Posterior cingulate gyrus (tissue), 11 donors: ENCODE data around the gene CDKAL1.

Experiments
- DNase-seq, 10 donors: peaks; one replicate each; pipeline versions ENCODE4 v3.0.0 to v3.0.0-alpha.2; 2020 to 2021; ENCODE audit warnings: mixed read lengths in 3 of 10
- intact Hi-C: fragments of 100-400 bp; cut with DNase I; formaldehyde crosslinking; loops from one replicate; pipeline ENCODE4 v1.15.1; 2023

CDKAL1 gene

GRCh38 chr6:20933057-20933788 lies 399.0 kb downstream of the CDKAL1 start:
- DNase-seq = no peak

GRCh38 chr6:20936949-20937348 lies 402.7 kb downstream of the CDKAL1 start:
- intact Hi-C loops = no loop called here
- DNase-seq = no peak

More at GRCh38 chr6:20933057-20933788, 399.0 kb downstream of the CDKAL1 start:
- intact Hi-C loops = no loop called here

GRCh38 chr6:20939161-20939775 lies 405.0 kb downstream of the CDKAL1 start:
- no peak for DNase-seq
- intact Hi-C loops = no loop called here

- no peak for DNase-seq
- intact Hi-C loops = no loop called here
Measured at GRCh38 chr6:20943040-20943627, 408.9 kb downstream of the CDKAL1 start.

GRCh38 chr6:20943922-20944321 lies 409.7 kb downstream of the CDKAL1 start:
- no peak for DNase-seq
- intact Hi-C loops = no loop called here

- DNase-seq = no peak
- intact Hi-C loops = no loop called here
Measured at GRCh38 chr6:20946022-20946421, 411.8 kb downstream of the CDKAL1 start.

- no peak for DNase-seq
- intact Hi-C loops = no loop called here
Measured at GRCh38 chr6:20946890-20947289, 412.6 kb downstream of the CDKAL1 start.

GRCh38 chr6:20947977-20948376 lies 413.7 kb downstream of the CDKAL1 start:
- DNase-seq = no peak
- intact Hi-C loops = no loop called here

GRCh38 chr6:20948556-20948955 lies 414.3 kb downstream of the CDKAL1 start:
- DNase-seq = no peak
- intact Hi-C loops = no loop called here

GRCh38 chr6:20949138-20949537 lies 414.9 kb downstream of the CDKAL1 start:
- intact Hi-C loops = no loop called here
- DNase-seq = no peak

GRCh38 chr6:20952699-20953474 lies 418.6 kb downstream of the CDKAL1 start:
- DNase-seq = peak in 1 of 10 donors; percentile 18
- intact Hi-C loops = no loop called here

- no peak for DNase-seq
Measured at GRCh38 chr6:20954315-20954714, 420.1 kb downstream of the CDKAL1 start.

GRCh38 chr6:20955131-20955530 lies 420.9 kb downstream of the CDKAL1 start:
- no peak for DNase-seq
- intact Hi-C loops = no loop called here

More at GRCh38 chr6:20954315-20954714, 420.1 kb downstream of the CDKAL1 start:
- intact Hi-C loops = no loop called here

- intact Hi-C loops = no loop called here
- no peak for DNase-seq
Measured at GRCh38 chr6:20955751-20956150, 421.5 kb downstream of the CDKAL1 start.

GRCh38 chr6:20960067-20960466 lies 425.8 kb downstream of the CDKAL1 start:
- no peak for DNase-seq
- intact Hi-C loops = no loop called here

GRCh38 chr6:20965276-20965675 lies 431.0 kb downstream of the CDKAL1 start:
- intact Hi-C loops = no loop called here
- DNase-seq = no peak

GRCh38 chr6:20965915-20966314 lies 431.7 kb downstream of the CDKAL1 start:
- no peak for DNase-seq
- intact Hi-C loops = no loop called here

- DNase-seq = no peak
- intact Hi-C loops = no loop called here
Measured at GRCh38 chr6:20969551-20969950, 435.3 kb downstream of the CDKAL1 start.

- intact Hi-C loops = no loop called here
- DNase-seq = no peak
Measured at GRCh38 chr6:20976391-20976918, 442.2 kb downstream of the CDKAL1 start.

GRCh38 chr6:20978151-20978614 lies 443.9 kb downstream of the CDKAL1 start:
- intact Hi-C loops = no loop called here
- DNase-seq = no peak

- intact Hi-C loops = no loop called here
- DNase-seq = no peak
Measured at GRCh38 chr6:20979076-20979475, 444.8 kb downstream of the CDKAL1 start.
